ENCODE results near the gene IL37.

IL37 gene

DNA sequence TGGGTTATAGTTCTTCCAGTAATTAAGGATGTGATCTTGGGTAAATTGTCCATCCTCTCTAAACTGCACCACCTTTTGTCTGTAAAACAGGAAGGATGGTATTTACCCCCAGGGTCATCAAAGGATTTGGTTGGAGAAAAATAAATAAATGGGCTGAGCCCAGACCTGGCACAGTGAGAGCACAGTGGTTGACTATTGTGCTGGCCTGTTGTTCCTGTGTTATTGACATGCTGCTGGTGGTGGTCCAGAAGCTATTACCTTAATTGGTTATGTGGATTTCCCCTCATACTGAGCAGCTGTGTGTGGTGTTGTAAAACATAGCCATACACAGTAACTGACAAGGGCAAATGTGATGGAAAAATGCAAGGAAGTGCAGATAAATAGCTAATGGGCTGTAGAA is 746 bp upstream of the IL37 start:
- no peaks in the 10 kb centered on the region for H3K9me3 ChIP-seq (ENCODE audit: control insufficient read depth, low read length)
- H3K27ac ChIP-seq (ENCODE audit: low read depth, low read length, severe bottlenecking), result no peak overlapping the region
- H3K4me1 ChIP-seq (ENCODE audit: control insufficient read depth, insufficient read depth, low read length, poor library complexity, severe bottlenecking), result no peaks in the 10 kb centered on the region
- no peaks in the 10 kb centered on the region for H3K36me3 ChIP-seq (ENCODE audit: control insufficient read depth, insufficient read depth, low read length)
- H3K4me3 ChIP-seq (ENCODE audit: extremely low read depth, insufficient read depth, low read length, poor library complexity, severe bottlenecking), result no peak overlapping the region

DNA sequence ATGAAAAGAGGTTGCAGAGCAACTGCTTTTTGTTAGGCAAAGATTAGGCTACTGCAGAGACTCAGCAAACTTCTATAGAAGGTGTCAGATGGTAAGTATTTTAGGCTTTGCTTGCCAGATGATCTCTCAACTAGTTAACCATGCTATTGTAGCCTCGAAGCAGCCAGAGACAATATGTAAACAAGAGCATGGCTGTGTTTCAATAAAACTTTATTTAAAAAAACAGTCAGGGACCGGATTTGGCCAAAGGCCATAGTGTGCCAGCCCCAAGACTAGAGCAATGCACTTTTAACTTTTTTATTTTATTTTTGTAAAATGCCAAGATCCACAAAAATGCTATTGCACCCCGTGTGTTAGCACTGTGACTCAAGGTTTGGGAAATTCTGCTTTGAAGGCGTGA is 1.4 kb downstream of the IL37 start:
- Histone ChIP-seq H3K4me1 (ENCODE audit: control insufficient read depth, insufficient read depth, low read length, poor library complexity, severe bottlenecking) (no peaks in the 10 kb centered on the region), H3K4me3 (ENCODE audit: extremely low read depth, insufficient read depth, low read length, poor library complexity, severe bottlenecking) (no peak overlapping the region), H3K27ac (ENCODE audit: low read depth, low read length, severe bottlenecking) (no peak overlapping the region), H3K9me3 (ENCODE audit: control insufficient read depth, low read length) (no peaks in the 10 kb centered on the region), H3K36me3 (ENCODE audit: control insufficient read depth, insufficient read depth, low read length) (no peaks in the 10 kb centered on the region)
- 100% methylated on average over 2 to 3 of the region's 4 CpGs for WGBS, 2 experiments (ENCODE audit: insufficient coverage in 2 of 2)

DNA sequence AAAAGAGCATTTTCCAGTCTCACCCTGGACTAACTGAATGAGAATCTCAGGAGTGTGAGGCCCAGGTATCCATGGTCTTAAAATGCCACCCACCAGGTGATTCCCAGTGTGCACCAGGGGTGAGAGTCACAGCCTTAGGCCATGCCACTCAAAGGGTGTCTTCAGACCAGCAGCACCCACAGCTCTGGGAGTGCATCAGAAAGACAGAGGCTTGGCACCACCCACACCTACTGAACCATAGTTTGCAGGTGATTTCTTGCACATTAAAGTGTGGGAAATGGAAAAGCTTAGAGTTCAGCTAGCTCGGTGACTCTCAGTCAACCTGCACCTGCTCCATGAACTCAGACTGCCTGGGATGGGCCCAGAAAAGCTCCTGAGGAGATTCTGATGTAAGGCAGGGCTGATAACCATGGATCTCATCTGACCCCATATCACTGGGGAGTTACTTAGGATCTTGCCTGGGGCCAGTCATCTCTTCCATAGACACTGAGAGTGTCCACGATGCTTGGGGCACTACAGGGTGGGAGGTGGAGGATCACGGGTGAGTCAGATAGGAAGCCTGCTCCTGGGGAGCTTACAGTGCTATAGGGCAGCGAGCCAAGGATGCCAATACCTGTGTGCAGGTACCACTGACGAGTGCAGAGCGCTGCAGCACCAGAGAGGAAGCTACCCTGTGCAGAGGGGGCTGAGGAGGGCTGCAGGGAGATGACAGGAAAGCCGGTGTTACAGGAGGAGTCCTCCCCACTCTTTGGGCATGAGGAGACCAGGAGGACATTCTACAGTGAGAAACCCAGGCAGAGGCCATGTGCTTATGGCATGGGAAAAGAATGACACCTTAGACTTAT is 4.6 kb downstream of the IL37 start:
- 77 to 78% methylated on average over 6 to 7 of the region's 7 CpGs for WGBS, 2 experiments (ENCODE audit: insufficient coverage in 2 of 2)

DNA sequence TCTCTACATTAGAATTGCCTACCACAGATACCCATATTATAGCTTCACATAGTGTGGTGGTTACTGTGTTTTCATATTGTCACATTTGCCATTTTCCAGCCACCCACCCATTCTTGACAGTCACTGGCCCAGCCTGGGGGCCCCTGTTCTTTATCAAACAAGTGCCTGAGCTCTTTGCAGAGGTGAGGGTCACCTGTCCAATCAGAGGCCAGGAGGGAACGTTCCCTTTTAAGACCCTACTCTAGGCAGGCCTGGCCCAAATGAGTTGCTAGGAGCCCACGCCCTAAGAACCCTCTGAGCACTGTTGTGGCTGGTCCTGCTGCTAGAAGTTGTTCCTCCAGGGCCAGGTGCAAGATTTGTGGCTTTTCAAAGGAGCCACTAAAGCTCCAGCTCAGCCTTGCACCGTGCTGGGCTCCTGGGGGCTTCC is 5.2 kb downstream of the IL37 start:
- H3K9me3 ChIP-seq (ENCODE audit: control insufficient read depth, low read length), result no peaks in the 10 kb centered on the region
- 30 to 47% methylated on average over 2 to 3 of the region's 3 CpGs for WGBS, 2 experiments (ENCODE audit: insufficient coverage in 2 of 2)
- no peak overlapping the region for H3K4me3 ChIP-seq (ENCODE audit: extremely low read depth, insufficient read depth, low read length, poor library complexity, severe bottlenecking)
- no peaks in the 10 kb centered on the region for H3K36me3 ChIP-seq (ENCODE audit: control insufficient read depth, insufficient read depth, low read length)
- no peak overlapping the region for H3K27ac ChIP-seq (ENCODE audit: low read depth, low read length, severe bottlenecking)
- H3K4me1 ChIP-seq (ENCODE audit: control insufficient read depth, insufficient read depth, low read length, poor library complexity, severe bottlenecking), result no peaks in the 10 kb centered on the region

More for the DNA sequence above, 4.6 kb downstream of the IL37 start:
- no peaks in the 10 kb centered on the region for H3K9me3 ChIP-seq (ENCODE audit: control insufficient read depth, low read length)
- no peaks in the 10 kb centered on the region for H3K4me1 ChIP-seq (ENCODE audit: control insufficient read depth, insufficient read depth, low read length, poor library complexity, severe bottlenecking)
- no peak overlapping the region for H3K4me3 ChIP-seq (ENCODE audit: extremely low read depth, insufficient read depth, low read length, poor library complexity, severe bottlenecking)
- no peaks in the 10 kb centered on the region for H3K36me3 ChIP-seq (ENCODE audit: control insufficient read depth, insufficient read depth, low read length)
- no peak overlapping the region for H3K27ac ChIP-seq (ENCODE audit: low read depth, low read length, severe bottlenecking)

DNA sequence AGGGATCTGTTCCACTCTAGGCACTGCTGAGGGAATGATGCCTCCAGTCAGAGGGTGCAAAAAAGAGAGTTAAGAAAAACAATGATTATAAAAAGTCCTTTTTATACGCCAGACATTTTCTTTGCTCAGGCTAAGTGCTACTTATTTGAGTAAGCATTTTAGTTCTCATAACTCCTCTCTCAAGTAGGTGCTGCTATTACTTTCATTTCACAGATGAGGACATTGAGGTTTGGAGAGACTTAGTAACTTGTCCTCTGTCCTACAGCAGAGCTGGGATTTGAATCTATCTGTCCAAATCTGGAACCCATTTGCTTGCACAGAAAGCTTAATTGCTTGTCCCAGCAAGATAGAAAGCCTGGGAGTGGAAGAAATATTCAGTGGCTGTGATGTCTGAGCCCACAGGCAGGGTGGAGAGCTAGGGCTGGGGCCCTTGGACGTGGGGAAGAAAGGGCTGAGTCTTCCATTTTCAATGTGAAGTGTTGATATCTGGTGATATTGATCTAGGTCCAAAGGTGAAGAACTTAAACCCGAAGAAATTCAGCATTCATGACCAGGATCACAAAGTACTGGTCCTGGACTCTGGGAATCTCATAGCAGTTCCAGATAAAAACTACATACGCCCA is 5.8 kb downstream of the IL37 start:
- no peak overlapping the region for H3K4me3 ChIP-seq (ENCODE audit: extremely low read depth, insufficient read depth, low read length, poor library complexity, severe bottlenecking)
- no peaks in the 10 kb centered on the region for H3K36me3 ChIP-seq (ENCODE audit: control insufficient read depth, insufficient read depth, low read length)
- 68 to 84% methylated on average over 3 to 4 of the region's 4 CpGs for WGBS, 2 experiments (ENCODE audit: insufficient coverage in 2 of 2)
- no peaks in the 10 kb centered on the region for H3K9me3 ChIP-seq (ENCODE audit: control insufficient read depth, low read length)
- no peak overlapping the region for H3K27ac ChIP-seq (ENCODE audit: low read depth, low read length, severe bottlenecking)
- H3K4me1 ChIP-seq (ENCODE audit: control insufficient read depth, insufficient read depth, low read length, poor library complexity, severe bottlenecking), result no peaks in the 10 kb centered on the region

DNA sequence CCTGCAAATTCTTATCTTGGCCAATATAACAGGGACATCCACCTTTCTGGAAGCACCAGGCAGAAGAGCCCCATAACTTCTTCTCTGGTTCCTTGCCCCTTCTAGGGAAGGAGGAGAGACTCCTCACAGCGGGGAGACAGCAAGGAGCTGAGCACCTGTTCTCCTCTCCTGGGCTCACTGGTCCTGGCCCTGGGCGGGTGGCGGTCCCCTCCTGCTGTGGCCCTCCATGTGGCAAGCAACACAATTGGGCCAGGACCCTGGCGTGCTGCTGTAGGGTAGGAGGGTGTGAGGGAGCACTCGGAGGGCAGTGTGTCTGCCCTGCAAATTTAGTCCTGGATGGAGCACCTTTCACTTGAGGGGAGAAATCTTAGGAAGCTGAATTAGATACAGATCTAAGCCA is 6.9 kb downstream of the IL37 start:
- H3K4me3 ChIP-seq (ENCODE audit: extremely low read depth, insufficient read depth, low read length, poor library complexity, severe bottlenecking), result no peak overlapping the region
- no peaks in the 10 kb centered on the region for H3K4me1 ChIP-seq (ENCODE audit: control insufficient read depth, insufficient read depth, low read length, poor library complexity, severe bottlenecking)
- H3K36me3 ChIP-seq (ENCODE audit: control insufficient read depth, insufficient read depth, low read length), result no peaks in the 10 kb centered on the region
- H3K27ac ChIP-seq (ENCODE audit: low read depth, low read length, severe bottlenecking), result no peak overlapping the region
- WGBS, 2 experiments (ENCODE audit: insufficient coverage in 2 of 2), result 78 to 93% methylated on average over 1 to 4 of the region's 5 CpGs
- H3K9me3 ChIP-seq (ENCODE audit: control insufficient read depth, low read length), result no peaks in the 10 kb centered on the region

DNA sequence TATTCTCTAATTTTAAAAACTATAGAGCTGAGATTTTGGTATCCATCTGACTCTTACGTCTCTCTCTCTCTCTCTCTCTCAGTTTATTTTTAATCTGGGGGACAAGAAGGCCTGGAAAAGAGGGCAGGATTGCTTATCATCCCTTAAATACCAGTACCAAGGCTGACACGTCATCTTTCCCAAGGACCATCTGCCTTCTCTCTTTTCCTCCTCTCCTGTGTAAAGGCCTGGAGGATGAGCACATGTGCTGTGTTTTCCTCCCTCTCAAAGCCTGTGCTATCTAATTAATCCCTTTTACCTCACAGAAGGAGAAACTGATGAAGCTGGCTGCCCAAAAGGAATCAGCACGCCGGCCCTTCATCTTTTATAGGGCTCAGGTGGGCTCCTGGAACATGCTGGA is 7.3 kb downstream of the IL37 start:
- H3K9me3 ChIP-seq (ENCODE audit: control insufficient read depth, low read length), result no peaks in the 10 kb centered on the region
- WGBS, 2 experiments (ENCODE audit: insufficient coverage in 2 of 2), result 87 to 100% methylated on average over 2 to 3 of the region's 4 CpGs
- no peaks in the 10 kb centered on the region for H3K36me3 ChIP-seq (ENCODE audit: control insufficient read depth, insufficient read depth, low read length)
- H3K27ac ChIP-seq (ENCODE audit: low read depth, low read length, severe bottlenecking), result no peak overlapping the region
- H3K4me3 ChIP-seq (ENCODE audit: extremely low read depth, insufficient read depth, low read length, poor library complexity, severe bottlenecking), result no peak overlapping the region
- no peaks in the 10 kb centered on the region for H3K4me1 ChIP-seq (ENCODE audit: control insufficient read depth, insufficient read depth, low read length, poor library complexity, severe bottlenecking)

DNA sequence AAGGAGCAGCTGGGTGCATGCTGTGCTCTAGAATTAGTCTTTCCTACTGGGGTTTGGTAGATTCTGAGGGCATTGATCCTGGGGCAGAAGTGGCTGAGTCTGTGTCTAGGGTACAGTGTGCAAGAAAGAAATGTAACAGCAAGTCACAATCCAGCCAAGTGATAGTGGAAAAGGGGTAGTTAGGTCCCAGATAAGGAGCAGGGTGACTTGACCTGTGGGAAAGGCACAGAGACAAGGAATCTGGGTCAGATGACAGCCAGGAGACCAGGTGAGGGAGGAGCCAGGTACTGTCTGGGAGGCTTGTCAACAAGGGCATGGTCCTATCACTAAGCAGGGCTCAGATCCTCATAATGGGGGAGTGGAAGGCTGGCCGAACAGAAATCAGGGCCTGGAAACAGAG is 8.1 kb downstream of the IL37 start:
- H3K36me3 ChIP-seq (ENCODE audit: control insufficient read depth, insufficient read depth, low read length), result no peaks in the 10 kb centered on the region
- no peaks in the 10 kb centered on the region for H3K4me1 ChIP-seq (ENCODE audit: control insufficient read depth, insufficient read depth, low read length, poor library complexity, severe bottlenecking)
- H3K4me3 ChIP-seq (ENCODE audit: extremely low read depth, insufficient read depth, low read length, poor library complexity, severe bottlenecking), result no peak overlapping the region
- H3K27ac ChIP-seq (ENCODE audit: low read depth, low read length, severe bottlenecking), result no peak overlapping the region
- WGBS, 2 experiments (ENCODE audit: insufficient coverage in 2 of 2), result 60 to 83% methylated on average over 1 of the region's 1 CpG
- H3K9me3 ChIP-seq (ENCODE audit: control insufficient read depth, low read length), result no peaks in the 10 kb centered on the region

DNA sequence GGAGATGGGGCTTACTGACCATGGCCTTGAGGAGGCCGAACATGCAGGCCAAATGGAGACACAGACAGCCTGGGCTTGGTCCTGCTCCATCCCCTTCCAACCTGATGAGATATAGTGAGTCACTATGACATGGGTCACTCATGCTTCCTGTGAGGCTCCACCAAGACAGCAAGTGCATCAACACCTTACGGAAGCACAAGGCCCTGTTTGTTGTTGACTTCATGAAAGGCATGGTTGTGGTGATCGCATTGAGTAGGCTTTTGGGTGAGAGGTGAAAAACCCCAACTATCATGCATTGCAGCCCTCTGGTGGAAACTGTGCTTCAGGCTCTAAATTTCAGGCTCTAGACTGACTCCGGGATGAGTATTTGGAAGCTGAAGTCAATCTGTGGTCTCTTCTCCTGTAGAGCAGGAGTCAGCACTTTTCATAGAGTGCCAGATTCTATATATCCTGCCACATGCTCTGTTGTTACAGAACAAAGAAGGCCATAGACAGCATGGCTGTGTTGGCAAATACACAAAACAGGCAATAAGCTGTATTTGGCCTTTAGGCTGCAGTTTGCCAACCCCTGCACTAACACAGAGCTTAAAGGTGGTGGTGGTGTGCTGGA is 10.1 kb downstream of the IL37 start:
- no peak overlapping the region for H3K27ac ChIP-seq (ENCODE audit: low read depth, low read length, severe bottlenecking)
- H3K36me3 ChIP-seq (ENCODE audit: control insufficient read depth, insufficient read depth, low read length), result no peaks in the 10 kb centered on the region
- H3K9me3 ChIP-seq (ENCODE audit: control insufficient read depth, low read length), result no peaks in the 10 kb centered on the region
- WGBS, 2 experiments (ENCODE audit: insufficient coverage in 2 of 2), result 19 to 28% methylated on average over 3 of the region's 4 CpGs
- H3K4me3 ChIP-seq (ENCODE audit: extremely low read depth, insufficient read depth, low read length, poor library complexity, severe bottlenecking), result no peak overlapping the region
- H3K4me1 ChIP-seq (ENCODE audit: control insufficient read depth, insufficient read depth, low read length, poor library complexity, severe bottlenecking), result no peaks in the 10 kb centered on the region

DNA sequence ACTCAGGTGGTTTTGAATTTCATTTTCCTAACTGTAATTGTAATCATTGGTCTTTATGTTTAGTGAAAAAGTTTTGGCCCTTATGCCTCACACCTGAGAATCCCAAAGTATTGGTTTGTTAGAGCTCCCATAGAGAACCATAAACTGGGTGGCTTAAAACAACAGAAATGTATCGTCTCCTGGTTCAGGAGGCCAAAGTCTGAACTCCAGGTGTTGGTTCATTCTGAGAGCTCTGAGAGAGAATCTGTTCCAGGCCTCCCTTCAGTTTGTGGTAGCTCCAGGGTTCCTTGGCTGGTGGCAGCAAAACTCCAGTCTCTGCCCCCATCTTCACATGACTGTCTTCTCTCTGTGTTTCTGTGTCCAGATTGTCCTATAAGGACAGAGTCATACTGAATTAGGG is 11.0 kb downstream of the IL37 start:
- no peaks in the 10 kb centered on the region for H3K9me3 ChIP-seq (ENCODE audit: control insufficient read depth, low read length)
- no peak overlapping the region for H3K27ac ChIP-seq (ENCODE audit: low read depth, low read length, severe bottlenecking)
- 92 to 100% methylated on average over 1 of the region's 1 CpG for WGBS, 2 experiments (ENCODE audit: insufficient coverage in 2 of 2)
- H3K4me1 ChIP-seq (ENCODE audit: control insufficient read depth, insufficient read depth, low read length, poor library complexity, severe bottlenecking), result no peaks in the 10 kb centered on the region
- no peak overlapping the region for H3K4me3 ChIP-seq (ENCODE audit: extremely low read depth, insufficient read depth, low read length, poor library complexity, severe bottlenecking)
- H3K36me3 ChIP-seq (ENCODE audit: control insufficient read depth, insufficient read depth, low read length), result no peaks in the 10 kb centered on the region
